ENCODE measurements around the gene CSTF3. TPM values are rescaled to one million over a fixed set of nuclear protein-coding genes. Genes with fewer than 3 reads are reported as not detected.

CSTF3 gene
- total and polyA plus RNA-seq, 9 of the 15 experiments (the other 6 are each of a cell fraction or from before 2014, with no cell fraction given) = 37.0 to 111 (median 61.0) TPM

GRCh38 chr11:33161120-33162005 is at the start of gene CSTF3 (continued):
- TF ChIP-seq AFF4 (CRISPR knock-in tag; IDR thresholded peaks at IDR 0.05) (peak; percentile 94), CHD7 (IDR thresholded peaks at IDR 0.05; ENCODE audit: low read depth, low read length) (no peak), ZNF3 (CRISPR knock-in tag; IDR thresholded peaks at IDR 0.05) (no peak), GTF2B (IDR thresholded peaks at IDR 0.05; ENCODE audit: extremely low read depth, insufficient read length) (no peak), PRDM10 (IDR thresholded peaks at IDR 0.05; ENCODE audit: partially characterized antibody) (peak; percentile 50)
